ENCODE results near the gene WIPF2.

DNA sequence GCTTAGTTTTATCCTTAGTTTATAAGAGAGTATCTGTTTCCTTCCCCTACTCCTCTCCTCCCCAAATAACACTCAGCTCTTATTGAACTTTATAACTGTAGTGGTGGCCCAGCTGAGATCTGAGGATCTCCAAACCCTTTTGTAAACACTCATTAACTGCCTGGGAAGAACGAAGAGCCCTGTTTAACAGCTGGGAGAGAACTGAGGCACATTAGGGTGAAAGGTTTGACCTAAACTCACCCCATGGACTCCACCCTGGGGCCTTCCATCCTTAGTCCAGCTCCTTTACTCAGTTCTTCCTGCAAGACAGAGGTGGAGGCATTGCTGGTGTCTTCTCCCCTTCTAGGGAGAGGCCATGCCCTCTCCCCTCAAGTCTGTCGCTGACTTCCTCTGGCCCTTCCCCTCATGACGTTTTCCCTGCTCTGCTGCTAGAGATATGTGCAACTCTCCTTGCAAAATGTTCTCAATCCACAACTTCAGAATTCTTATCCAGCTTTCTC is 88.7 kb downstream of the WIPF2 start:
- TF ChIP-seq, protein P1, sequence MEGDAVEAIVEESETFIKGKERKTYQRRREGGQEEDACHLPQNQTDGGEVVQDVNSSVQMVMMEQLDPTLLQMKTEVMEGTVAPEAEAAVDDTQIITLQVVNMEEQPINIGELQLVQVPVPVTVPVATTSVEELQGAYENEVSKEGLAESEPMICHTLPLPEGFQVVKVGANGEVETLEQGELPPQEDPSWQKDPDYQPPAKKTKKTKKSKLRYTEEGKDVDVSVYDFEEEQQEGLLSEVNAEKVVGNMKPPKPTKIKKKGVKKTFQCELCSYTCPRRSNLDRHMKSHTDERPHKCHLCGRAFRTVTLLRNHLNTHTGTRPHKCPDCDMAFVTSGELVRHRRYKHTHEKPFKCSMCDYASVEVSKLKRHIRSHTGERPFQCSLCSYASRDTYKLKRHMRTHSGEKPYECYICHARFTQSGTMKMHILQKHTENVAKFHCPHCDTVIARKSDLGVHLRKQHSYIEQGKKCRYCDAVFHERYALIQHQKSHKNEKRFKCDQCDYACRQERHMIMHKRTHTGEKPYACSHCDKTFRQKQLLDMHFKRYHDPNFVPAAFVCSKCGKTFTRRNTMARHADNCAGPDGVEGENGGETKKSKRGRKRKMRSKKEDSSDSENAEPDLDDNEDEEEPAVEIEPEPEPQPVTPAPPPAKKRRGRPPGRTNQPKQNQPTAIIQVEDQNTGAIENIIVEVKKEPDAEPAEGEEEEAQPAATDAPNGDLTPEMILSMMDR (IDR thresholded peaks at IDR 0.05) = no peak
- TF ChIP-seq POLR2A (IDR thresholded peaks at IDR 0.05) = no peak

All from adrenal gland (tissue), 5 donors.